CD4-positive, alpha-beta memory T cell (primary cell): ENCODE measurements around the gene LIG1. TPM values are rescaled to one million over a fixed set of nuclear protein-coding genes. Genes with fewer than 3 reads are reported as not detected.
A peak's percentile ranks its signal among the peaks of the same experiment; 100 is the strongest.
"Not testable (repeated sequence)": the region's sequence is repeated elsewhere in the genome, so short reads cannot be mapped to it uniquely, and the experiment has no call there.

Experiments
- CTCF ChIA-PET: fragments of 350-600 bp; sonication (Branson Sonifier 250); formaldehyde crosslinking; loops from one replicate; lab custom pipeline; 2021; ENCODE audit warnings: inconsistent platforms; ENCODE audit not compliant: partially characterized antibody; lab: Charles Lee
- POLR2A ChIA-PET: fragments of 350-600 bp; sonication (Branson Sonifier 250); formaldehyde crosslinking; loops from one replicate; lab custom pipeline; 2021; ENCODE audit not compliant: partially characterized antibody; lab: Charles Lee
- DNase-seq, 5 donors: peaks; one replicate each; pipeline versions ENCODE4 v3.0.0 to v3.0.0-alpha.2; 2020 to 2022; ENCODE audit warnings: mixed read lengths in 1 of 5
- H3K27ac ChIP-seq: one replicate; pipeline ENCODE4 v1.7.0; 2013; ENCODE audit warnings: low read depth, low read length
- H3K27me3 ChIP-seq: 2 replicates; pipeline ENCODE4 v1.7.0; 2013; ENCODE audit warnings: mild to moderate bottlenecking, low read length, moderate library complexity; ENCODE audit not compliant: insufficient read depth
- H3K36me3 ChIP-seq: 2 replicates; pipeline ENCODE4 v1.7.0; 2013; ENCODE audit warnings: mild to moderate bottlenecking, low read length, moderate library complexity; ENCODE audit not compliant: insufficient read depth
- H3K4me1 ChIP-seq: 2 replicates; pipeline ENCODE4 v1.7.0; 2013; ENCODE audit warnings: mild to moderate bottlenecking, low read length, moderate library complexity; ENCODE audit not compliant: insufficient read depth
- H3K4me3 ChIP-seq, 2 donors: one replicate each; pipeline ENCODE4 v1.7.0; 2013; ENCODE audit warnings: low read length in 2 of 2, mild to moderate bottlenecking in 1 of 2
- H3K9me3 ChIP-seq, 2 donors: one replicate each; pipeline ENCODE4 v1.7.0; 2013; ENCODE audit warnings: low read length in 2 of 2, control low read depth in 1 of 2; ENCODE audit not compliant: control insufficient read depth in 1 of 2
- H3K27ac Mint-ChIP-seq, 7 donors: one replicate each; pipeline ENCODE4 v1.8.0; 2020 to 2021; ENCODE audit warnings: mixed read lengths in 7 of 7, mild to moderate bottlenecking in 6 of 7, inconsistent platforms in 3 of 7, moderate library complexity in 3 of 7
- H3K27me3 Mint-ChIP-seq, 2 donors: one replicate each; pipeline ENCODE4 v1.8.0; 2020 to 2021; ENCODE audit warnings: mixed read lengths in 2 of 2
- H3K36me3 Mint-ChIP-seq, 2 donors: one replicate each; pipeline ENCODE4 v1.8.0; 2020 to 2021; ENCODE audit warnings: mixed read lengths in 2 of 2, inconsistent platforms in 1 of 2, mild to moderate bottlenecking in 1 of 2
- H3K4me1 Mint-ChIP-seq, 4 donors: one replicate each; pipeline ENCODE4 v1.8.0; 2020 to 2021; ENCODE audit warnings: mixed read lengths in 4 of 4, mild to moderate bottlenecking in 1 of 4
- H3K4me3 Mint-ChIP-seq, 8 donors: one replicate each; pipeline ENCODE4 v1.8.0; 2020 to 2021; ENCODE audit warnings: mixed read lengths in 8 of 8, mild to moderate bottlenecking in 7 of 8, moderate library complexity in 6 of 8, inconsistent platforms in 3 of 8
- H3K9me3 Mint-ChIP-seq, 8 donors: one replicate each; pipeline ENCODE4 v1.8.0; 2020 to 2021; ENCODE audit warnings: mixed read lengths in 8 of 8, mild to moderate bottlenecking in 5 of 8, inconsistent platforms in 3 of 8, moderate library complexity in 1 of 8
- intact Hi-C: fragments of 100-400 bp; cut with micrococcal nuclease; formaldehyde crosslinking; loops from one replicate; pipeline ENCODE4 v1.15.1; 2023
- polyA plus RNA-seq, 2 donors: library from polyadenylated mRNA; unstranded; fragments of 300-500 nt; fragmentation: Illumina TruSeq; gene quantifications; one replicate each; pipeline ENCODE4 v1.2.3, GENCODE V29; 2021
- total RNA-seq, 2 experiments: library from RNA; stranded (reverse); gene quantifications; one replicate each; pipeline ENCODE4 v1.2.3, GENCODE V29; 2021

The LIG1 gene
- total and polyA plus RNA-seq, 4 experiments from 2014 or later, result 13.4 to 124 (median 74.2) TPM

DNA sequence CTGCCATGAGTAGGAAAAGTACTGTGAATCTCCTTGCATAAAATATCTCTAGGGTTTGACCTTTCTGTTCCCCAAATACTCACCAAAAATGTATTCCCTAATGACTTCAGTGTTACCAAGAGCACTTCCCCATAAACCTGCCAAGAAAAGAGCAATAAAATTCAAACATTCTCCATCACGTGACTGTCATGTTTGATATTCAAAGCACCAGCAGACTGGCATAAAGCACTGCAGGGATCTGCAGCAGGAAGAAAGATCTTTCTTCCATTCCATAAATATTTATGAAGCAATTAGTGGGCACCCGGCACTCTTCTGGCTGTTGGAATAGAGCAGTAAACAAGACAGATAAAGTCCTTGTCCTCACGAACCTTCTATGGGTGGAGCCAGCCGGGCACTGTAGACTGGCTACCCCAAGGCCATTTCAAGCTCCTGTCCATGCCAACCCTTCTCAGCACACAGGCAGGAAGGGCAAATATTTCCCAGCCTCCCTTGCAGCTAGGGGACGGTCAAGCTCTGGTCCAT lies 79.8 kb downstream of the LIG1 start:
- Mint-ChIP-seq H3K9me3 (peaks cover 0 to 24% (median 19%) of the 10 kb centered on the region in 8 donors), H3K4me3 (no peak overlapping the region), H3K27ac (no peak overlapping the region), H3K27me3 (peaks cover 3 to 14% of the 10 kb centered on the region in 2 donors), H3K4me1 (no peaks in the 10 kb centered on the region), H3K36me3 (peaks cover 11 to 15% of the 10 kb centered on the region in 2 donors)
- ChIA-PET POLR2A (no interaction called here), CTCF (no interaction called here)
- no peaks in the 10 kb centered on the region for H3K4me1 ChIP-seq
- DNase-seq, result no peak
- H3K4me3 ChIP-seq, result no peak overlapping the region
- H3K36me3 ChIP-seq, result no peaks in the 10 kb centered on the region
- intact Hi-C loops, result no loop called here
- H3K27ac ChIP-seq, result no peak overlapping the region
- no peaks in the 10 kb centered on the region for H3K27me3 ChIP-seq
- peaks cover 0 to 3% of the 10 kb centered on the region in 2 donors for H3K9me3 ChIP-seq

DNA sequence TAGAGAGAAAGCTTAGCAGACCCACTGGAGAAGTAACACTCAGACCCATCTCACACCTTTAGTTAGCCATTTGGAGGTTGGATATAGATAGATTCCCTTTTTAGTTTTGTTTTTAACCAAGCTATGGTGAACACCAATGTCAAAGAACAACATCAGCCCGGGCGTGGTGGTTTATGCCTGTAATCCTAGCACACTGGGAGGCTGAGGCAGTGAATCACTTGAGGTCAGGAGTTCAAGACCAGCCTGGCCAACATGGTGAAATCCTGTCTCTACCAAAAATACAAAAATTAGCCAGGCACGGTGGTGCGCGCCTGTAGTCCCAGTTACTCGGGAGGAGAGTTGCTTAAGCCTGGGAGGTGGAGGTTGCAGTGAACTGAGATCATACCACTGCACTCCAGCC lies 81.2 kb downstream of the LIG1 start:
- H3K36me3 ChIP-seq, H3K4me1 Mint-ChIP-seq, H3K9me3 ChIP-seq, DNase-seq, H3K4me3 Mint-ChIP-seq, H3K27ac Mint-ChIP-seq, POLR2A ChIA-PET, intact Hi-C loops, H3K27ac ChIP-seq, H3K27me3 ChIP-seq, H3K36me3 Mint-ChIP-seq, CTCF ChIA-PET, H3K4me3 ChIP-seq, H3K4me1 ChIP-seq: not testable (repeated sequence)
- H3K9me3 Mint-ChIP-seq, result peaks cover 0 to 11% (median 6%) of the 10 kb centered on the region in 8 donors
- H3K27me3 Mint-ChIP-seq, result peaks cover 3 to 17% of the 10 kb centered on the region in 2 donors

- no peaks in the 10 kb centered on the region for H3K36me3 Mint-ChIP-seq
- ChIA-PET CTCF (no interaction called here), POLR2A (no interaction called here)
- H3K9me3 Mint-ChIP-seq, result no peaks in the 10 kb centered on the region
- Histone ChIP-seq H3K27ac (no peak overlapping the region), H3K4me1 (no peaks in the 10 kb centered on the region), H3K36me3 (no peaks in the 10 kb centered on the region), H3K27me3 (no peaks in the 10 kb centered on the region), H3K4me3 (no peak overlapping the region), H3K9me3 (no peaks in the 10 kb centered on the region)
- no peak overlapping the region for H3K4me3 Mint-ChIP-seq
- intact Hi-C loops, result no loop called here
- H3K27ac Mint-ChIP-seq, result no peak overlapping the region
- peaks cover 3 to 17% of the 10 kb centered on the region in 2 donors for H3K27me3 Mint-ChIP-seq
- H3K4me1 Mint-ChIP-seq, result no peaks in the 10 kb centered on the region
- no peak for DNase-seq
Measured at GRCh38 chr19:48085904-48086864, 84.0 kb downstream of the LIG1 start.

- intact Hi-C loops, result no loop called here
- Mint-ChIP-seq H3K9me3 (no peaks in the 10 kb centered on the region), H3K36me3 (no peaks in the 10 kb centered on the region), H3K4me1 (no peaks in the 10 kb centered on the region), H3K27ac (no peak overlapping the region), H3K4me3 (no peak overlapping the region), H3K27me3 (peaks cover 2 to 14% of the 10 kb centered on the region in 2 donors)
- Histone ChIP-seq H3K36me3 (no peaks in the 10 kb centered on the region), H3K27ac (no peak overlapping the region), H3K27me3 (no peaks in the 10 kb centered on the region), H3K4me1 (no peaks in the 10 kb centered on the region), H3K4me3 (no peak overlapping the region), H3K9me3 (no peaks in the 10 kb centered on the region)
- no peak for DNase-seq
- CTCF ChIA-PET, result no interaction called here
- POLR2A ChIA-PET, result no interaction called here
Measured at GRCh38 chr19:48085076-48085475, 85.1 kb downstream of the LIG1 start.

DNA sequence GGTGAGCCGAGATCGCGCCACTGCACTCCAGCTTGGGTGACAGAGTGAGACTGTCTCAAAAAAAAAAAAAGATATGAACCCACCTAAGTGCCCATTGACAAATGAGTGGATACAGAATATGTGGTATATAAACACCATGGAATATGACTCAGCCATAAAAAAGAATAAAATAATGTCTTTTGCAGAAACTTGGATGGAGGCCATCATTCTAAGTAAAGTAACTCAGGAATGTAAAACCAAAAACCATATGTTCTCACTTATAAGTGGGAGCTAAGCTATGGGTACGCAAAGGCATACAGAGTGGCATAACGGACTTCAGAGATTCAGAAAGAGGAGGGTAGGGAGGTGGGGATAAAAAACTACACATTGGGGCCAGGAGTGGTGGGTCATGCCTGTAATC lies 89.0 kb downstream of the LIG1 start:
- Histone ChIP-seq H3K9me3 (no peaks in the 10 kb centered on the region), H3K27me3 (no peaks in the 10 kb centered on the region), H3K36me3 (no peaks in the 10 kb centered on the region), H3K27ac (no peak overlapping the region), H3K4me3 (no peak overlapping the region), H3K4me1 (no peaks in the 10 kb centered on the region)
- H3K4me1 Mint-ChIP-seq, result no peaks in the 10 kb centered on the region
- no peaks in the 10 kb centered on the region for H3K9me3 Mint-ChIP-seq
- H3K4me3 Mint-ChIP-seq, result no peak overlapping the region
- peaks cover 0 to 6% of the 10 kb centered on the region in 2 donors for H3K36me3 Mint-ChIP-seq
- DNase-seq, result no peak
- peaks cover 0 to 7% of the 10 kb centered on the region in 2 donors for H3K27me3 Mint-ChIP-seq
- CTCF ChIA-PET, result no interaction called here
- H3K27ac Mint-ChIP-seq, result no peak overlapping the region
- intact Hi-C loops, result no loop called here
- POLR2A ChIA-PET, result no interaction called here

DNA sequence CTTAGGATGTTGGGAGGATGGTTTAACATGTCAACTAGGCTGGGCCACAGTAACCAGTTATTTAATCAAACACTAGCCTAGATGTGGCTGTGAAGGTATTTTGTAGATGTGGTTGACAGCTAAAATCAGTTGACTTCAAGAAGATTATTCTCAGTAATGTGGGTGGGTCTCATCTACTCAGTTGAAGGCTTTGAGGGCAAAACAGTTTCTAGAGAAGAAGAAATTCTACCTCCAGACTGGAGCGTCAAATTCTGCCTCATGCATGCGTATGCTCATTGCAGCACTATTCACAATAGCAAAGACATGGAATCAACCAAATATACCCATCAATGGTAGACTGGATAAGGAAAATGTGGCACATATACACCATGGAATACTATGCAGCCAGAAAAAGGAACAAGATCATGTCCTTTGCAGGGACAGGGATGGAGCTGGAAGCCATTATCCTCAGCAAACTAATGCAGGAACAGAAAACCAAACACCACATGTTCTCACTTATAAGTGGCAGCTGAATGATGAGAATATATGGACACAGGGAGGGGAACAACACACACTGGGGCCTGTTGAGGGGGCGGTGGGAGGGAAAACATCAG lies 99.9 kb downstream of the LIG1 start:
- H3K27me3 ChIP-seq, H3K4me1 Mint-ChIP-seq, H3K27ac ChIP-seq, H3K36me3 ChIP-seq, POLR2A ChIA-PET, DNase-seq, intact Hi-C loops, H3K9me3 Mint-ChIP-seq, CTCF ChIA-PET, H3K9me3 ChIP-seq, H3K27ac Mint-ChIP-seq, H3K36me3 Mint-ChIP-seq, H3K4me3 ChIP-seq, H3K4me1 ChIP-seq: not testable (repeated sequence)
- H3K4me3 Mint-ChIP-seq, result peak overlapping the region in 1 of 8 donors; percentile 7
- H3K27me3 Mint-ChIP-seq, result peaks cover 5 to 11% of the 10 kb centered on the region in 2 donors

- peaks cover 0 to 2% (median 0%) of the 10 kb centered on the region in 8 donors for H3K9me3 Mint-ChIP-seq
- H3K4me3 ChIP-seq, result no peak overlapping the region
- intact Hi-C loops, result no loop called here
- no peaks in the 10 kb centered on the region for H3K4me1 ChIP-seq
- ChIA-PET CTCF (no interaction called here), POLR2A (no interaction called here)
- no peak for DNase-seq
- H3K4me3 Mint-ChIP-seq, result no peak overlapping the region
- no peak overlapping the region for H3K27ac ChIP-seq
- H3K27me3 Mint-ChIP-seq, result peaks cover 4 to 8% of the 10 kb centered on the region in 2 donors
- no peaks in the 10 kb centered on the region for H3K9me3 ChIP-seq
- no peaks in the 10 kb centered on the region for H3K36me3 ChIP-seq
- H3K27me3 ChIP-seq, result no peaks in the 10 kb centered on the region
- no peaks in the 10 kb centered on the region for H3K4me1 Mint-ChIP-seq
- no peak overlapping the region for H3K27ac Mint-ChIP-seq
- peaks cover 0 to 4% of the 10 kb centered on the region in 2 donors for H3K36me3 Mint-ChIP-seq
Measured at GRCh38 chr19:48069435-48069834, 100.7 kb downstream of the LIG1 start.
